Measurements from ENCODE around the gene MRPL10. TPM values are rescaled to one million over a fixed set of nuclear protein-coding genes. Genes with fewer than 3 reads are reported as not detected.

Gene MRPL10
- total RNA-seq, 1 donor from 2014 or later = 59.7 TPM

DNA sequence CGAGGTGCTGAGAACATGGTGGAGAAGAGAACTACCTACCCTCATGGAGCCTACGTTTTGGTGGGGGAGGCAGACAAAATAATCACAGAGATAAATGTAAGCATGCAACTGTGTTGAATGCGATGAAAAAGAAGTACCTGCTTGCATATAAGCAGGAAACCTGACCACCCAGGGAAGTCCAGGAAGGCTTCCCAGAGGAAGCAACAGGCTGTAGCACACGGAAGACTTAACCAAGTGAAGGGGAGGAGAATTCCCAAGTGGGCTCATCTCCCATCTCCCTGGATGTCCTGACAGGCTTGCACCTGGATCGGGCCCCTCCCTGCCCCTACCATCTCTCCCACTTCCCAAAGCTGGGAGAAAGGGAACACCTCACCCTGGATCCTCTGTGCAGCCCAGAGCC lies 7.7 kb upstream of the MRPL10 start:
- H3K4me3 ChIP-seq (ENCODE audit: low read depth, low read length) = no peak overlapping the region
- no peak for DNase-seq (ENCODE audit: low read depth)
- no peaks in the 10 kb centered on the region for H3K27me3 ChIP-seq (ENCODE audit: control insufficient read depth, insufficient read depth, low read length)
- TF ChIP-seq, protein P1, sequence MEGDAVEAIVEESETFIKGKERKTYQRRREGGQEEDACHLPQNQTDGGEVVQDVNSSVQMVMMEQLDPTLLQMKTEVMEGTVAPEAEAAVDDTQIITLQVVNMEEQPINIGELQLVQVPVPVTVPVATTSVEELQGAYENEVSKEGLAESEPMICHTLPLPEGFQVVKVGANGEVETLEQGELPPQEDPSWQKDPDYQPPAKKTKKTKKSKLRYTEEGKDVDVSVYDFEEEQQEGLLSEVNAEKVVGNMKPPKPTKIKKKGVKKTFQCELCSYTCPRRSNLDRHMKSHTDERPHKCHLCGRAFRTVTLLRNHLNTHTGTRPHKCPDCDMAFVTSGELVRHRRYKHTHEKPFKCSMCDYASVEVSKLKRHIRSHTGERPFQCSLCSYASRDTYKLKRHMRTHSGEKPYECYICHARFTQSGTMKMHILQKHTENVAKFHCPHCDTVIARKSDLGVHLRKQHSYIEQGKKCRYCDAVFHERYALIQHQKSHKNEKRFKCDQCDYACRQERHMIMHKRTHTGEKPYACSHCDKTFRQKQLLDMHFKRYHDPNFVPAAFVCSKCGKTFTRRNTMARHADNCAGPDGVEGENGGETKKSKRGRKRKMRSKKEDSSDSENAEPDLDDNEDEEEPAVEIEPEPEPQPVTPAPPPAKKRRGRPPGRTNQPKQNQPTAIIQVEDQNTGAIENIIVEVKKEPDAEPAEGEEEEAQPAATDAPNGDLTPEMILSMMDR (IDR thresholded peaks at IDR 0.05; ENCODE audit: insufficient read depth, low read length, poor library complexity, severe bottlenecking) = no peak
- no peaks in the 10 kb centered on the region for H3K36me3 ChIP-seq (ENCODE audit: control insufficient read depth, insufficient read depth, low read length)

DNA sequence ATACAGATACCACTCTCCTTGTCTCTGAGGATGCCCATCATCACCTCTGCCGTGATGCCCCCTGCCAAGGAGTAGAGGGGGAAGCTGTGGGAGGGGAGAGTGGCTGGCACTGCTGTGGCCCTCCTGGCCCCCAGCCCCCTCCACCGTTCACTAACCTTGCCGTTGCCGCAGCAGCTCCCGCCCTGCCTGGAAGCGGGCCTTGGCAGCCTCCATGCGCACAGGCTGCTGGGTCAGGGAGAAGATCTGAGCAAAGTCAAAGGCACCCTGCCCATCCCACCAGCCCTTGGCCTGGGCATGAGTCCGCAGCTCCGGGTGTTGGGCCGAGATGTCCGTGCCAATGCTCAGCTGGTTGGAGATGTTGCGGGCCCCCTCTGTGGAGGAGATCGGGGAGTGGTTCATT lies 7.3 kb upstream of the MRPL10 start:
- no peaks in the 10 kb centered on the region for H3K36me3 ChIP-seq (ENCODE audit: control insufficient read depth, insufficient read depth, low read length)
- DNase-seq (ENCODE audit: low read depth) = no peak
- H3K27me3 ChIP-seq (ENCODE audit: control insufficient read depth, insufficient read depth, low read length) = no peaks in the 10 kb centered on the region
- TF ChIP-seq, protein P1 (IDR thresholded peaks at IDR 0.05; ENCODE audit: insufficient read depth, low read length, poor library complexity, severe bottlenecking) = no peak
- no peak overlapping the region for H3K4me3 ChIP-seq (ENCODE audit: low read depth, low read length)

DNA sequence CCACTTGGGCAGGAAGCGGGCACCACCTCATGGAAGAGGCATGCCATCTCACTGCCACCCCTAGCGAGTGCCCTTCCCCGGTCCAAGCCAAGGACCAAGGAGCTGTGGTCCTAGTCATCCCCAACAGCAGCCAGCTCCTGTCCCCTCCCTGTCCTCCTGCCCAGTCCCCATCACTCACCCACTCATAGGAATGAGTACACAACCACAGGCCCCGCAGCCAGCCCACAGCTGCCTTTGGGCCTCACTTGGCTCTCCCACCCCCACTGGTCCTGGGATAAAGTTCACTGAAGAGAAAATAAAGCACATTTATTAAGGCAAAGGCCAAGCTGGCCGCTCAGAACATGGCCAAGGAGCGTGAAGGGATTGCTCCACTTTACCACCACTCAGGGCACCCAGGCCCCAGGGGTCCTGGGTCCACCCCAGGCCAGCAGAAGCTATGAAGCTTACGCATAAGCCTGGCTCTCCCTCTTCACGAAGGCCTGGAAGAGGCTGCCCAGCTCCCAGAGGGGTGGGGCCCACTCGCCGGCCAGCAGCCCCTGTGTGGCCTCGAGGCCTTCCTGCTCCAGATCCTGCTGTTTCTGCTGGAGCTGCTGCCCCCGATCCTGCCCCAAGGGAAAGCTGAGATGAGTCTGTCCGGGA lies 6.2 kb upstream of the MRPL10 start:
- H3K36me3 ChIP-seq (ENCODE audit: control insufficient read depth, insufficient read depth, low read length) = no peaks in the 10 kb centered on the region
- no peak for DNase-seq (ENCODE audit: low read depth)
- TF ChIP-seq, protein P1 (IDR thresholded peaks at IDR 0.05; ENCODE audit: insufficient read depth, low read length, poor library complexity, severe bottlenecking) = no peak
- no peaks in the 10 kb centered on the region for H3K27me3 ChIP-seq (ENCODE audit: control insufficient read depth, insufficient read depth, low read length)
- H3K4me3 ChIP-seq (ENCODE audit: low read depth, low read length) = no peak overlapping the region

DNA sequence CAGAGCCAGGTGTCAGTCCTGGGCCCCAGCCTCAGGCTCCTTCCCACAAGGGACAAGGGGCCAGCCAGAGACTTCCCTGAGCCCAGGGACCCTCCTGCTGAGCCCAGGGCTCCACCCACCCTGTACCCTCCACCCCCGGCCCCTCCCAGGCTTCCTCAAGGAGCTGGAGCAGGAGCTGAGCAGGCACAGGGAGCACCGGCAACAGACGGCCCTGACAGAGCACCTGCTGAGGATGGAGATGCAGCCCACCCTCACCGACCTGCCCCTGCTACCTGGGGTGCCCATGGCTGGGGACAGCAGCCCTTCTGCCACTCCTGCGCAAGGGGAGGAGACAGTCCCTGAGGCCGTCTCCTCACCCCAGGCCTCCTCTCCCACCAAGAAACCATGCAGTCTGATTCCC lies 5.3 kb upstream of the MRPL10 start:
- H3K36me3 ChIP-seq (ENCODE audit: control insufficient read depth, insufficient read depth, low read length) = no peaks in the 10 kb centered on the region
- TF ChIP-seq, protein P1 (IDR thresholded peaks at IDR 0.05; ENCODE audit: insufficient read depth, low read length, poor library complexity, severe bottlenecking) = no peak

DNA sequence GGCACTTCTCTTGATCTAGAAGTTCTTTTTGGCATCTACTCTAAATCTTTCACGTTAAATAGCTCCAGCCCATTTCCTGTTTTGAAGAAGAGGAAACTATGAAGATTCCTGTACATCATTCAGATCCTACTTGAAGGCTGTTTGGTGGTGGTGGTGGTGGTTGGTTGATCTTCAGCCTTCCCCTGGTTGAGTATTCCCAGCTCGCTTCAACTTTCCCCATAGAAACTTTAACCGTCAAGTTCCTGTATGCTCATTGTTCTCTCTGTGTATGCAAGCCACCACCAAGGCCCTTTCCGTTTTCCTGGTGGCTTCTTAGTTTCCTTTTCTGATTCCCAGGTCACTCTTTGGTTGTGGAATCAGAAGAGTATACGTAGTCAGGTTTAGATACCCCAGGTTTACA lies 3.4 kb upstream of the MRPL10 start:
- TF ChIP-seq, protein P1 (IDR thresholded peaks at IDR 0.05; ENCODE audit: insufficient read depth, low read length, poor library complexity, severe bottlenecking) = no peak
- no peak for DNase-seq (ENCODE audit: low read depth)
- H3K4me3 ChIP-seq (ENCODE audit: low read depth, low read length) = no peak overlapping the region
- no peaks in the 10 kb centered on the region for H3K27me3 ChIP-seq (ENCODE audit: control insufficient read depth, insufficient read depth, low read length)
- no peaks in the 10 kb centered on the region for H3K36me3 ChIP-seq (ENCODE audit: control insufficient read depth, insufficient read depth, low read length)

More for the DNA sequence above, 5.3 kb upstream of the MRPL10 start:
- no peak overlapping the region for H3K4me3 ChIP-seq (ENCODE audit: low read depth, low read length)
- no peaks in the 10 kb centered on the region for H3K27me3 ChIP-seq (ENCODE audit: control insufficient read depth, insufficient read depth, low read length)
- DNase-seq (ENCODE audit: low read depth) = no peak

DNA sequence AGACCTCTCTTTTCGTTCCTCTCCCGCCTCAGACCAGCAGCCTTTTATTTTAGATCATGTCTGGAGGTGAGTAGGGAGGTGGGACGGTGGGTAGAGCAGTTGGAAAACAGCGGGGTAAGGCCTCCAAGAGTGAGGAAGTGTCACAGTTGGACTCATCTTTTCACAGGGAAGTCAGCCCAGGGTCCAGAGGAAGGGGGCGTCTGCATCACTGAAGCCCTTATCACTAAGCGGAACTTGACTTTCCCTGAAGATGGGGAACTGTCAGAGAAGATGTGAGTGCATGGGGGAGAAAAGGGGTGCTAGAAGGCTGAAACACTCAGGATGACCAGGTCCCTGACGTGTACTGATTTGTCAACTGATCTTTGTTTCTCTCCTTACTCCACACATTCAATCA lies 590 bp upstream of the MRPL10 start:
- TF ChIP-seq, protein P1 (IDR thresholded peaks at IDR 0.05; ENCODE audit: insufficient read depth, low read length, poor library complexity, severe bottlenecking) = no peak
- no peaks in the 10 kb centered on the region for H3K27me3 ChIP-seq (ENCODE audit: control insufficient read depth, insufficient read depth, low read length)
- DNase-seq (ENCODE audit: low read depth) = no peak
- H3K36me3 ChIP-seq (ENCODE audit: control insufficient read depth, insufficient read depth, low read length) = peaks cover 2% of the 10 kb centered on the region
- H3K4me3 ChIP-seq (ENCODE audit: low read depth, low read length) = peak overlapping the region; percentile 54
